Heart right ventricle (tissue), 16 donors: ENCODE results near the gene FNBP1. TPM values are rescaled to one million over a fixed set of nuclear protein-coding genes. Genes with fewer than 3 reads are reported as not detected.

Experiments used
- ATAC-seq, 8 donors: fragments of 200-7000 bp; cut with Tn5 transposase; one replicate each; pipeline ENCODE4 v1.9.1; 2020; ENCODE audit warnings: mild to moderate bottlenecking in 8 of 8, moderate library complexity in 8 of 8, moderate number of reproducible peaks in 1 of 8
- DNase-seq, 2 donors: peaks; one replicate each; pipeline ENCODE4 v3.0.0-alpha.2; 2020
- H3K27ac ChIP-seq, 10 donors: fragments of 200-600 bp; sonication (generic) in 2 of 10; one replicate each; pipeline versions ENCODE4 v1.5.0 to v1.8.0; 2020 to 2022; ENCODE audit warnings: mild to moderate bottlenecking in 3 of 10
- H3K27me3 ChIP-seq, 7 donors: fragments of 200-600 bp; one replicate each; pipeline ENCODE4 v1.8.0; 2021 to 2022; ENCODE audit warnings: mild to moderate bottlenecking in 2 of 7
- H3K36me3 ChIP-seq, 9 donors: fragments of 200-600 bp; sonication (generic) in 1 of 9; one replicate each; pipeline versions ENCODE4 v1.5.0 to v1.8.0; 2020 to 2022; ENCODE audit warnings: mild to moderate bottlenecking in 2 of 9
- H3K4me1 ChIP-seq, 9 donors: fragments of 200-600 bp; sonication (generic) in 1 of 9; one replicate each; pipeline versions ENCODE4 v1.5.0 to v1.8.0; 2020 to 2022; ENCODE audit warnings: mild to moderate bottlenecking in 4 of 9
- H3K4me3 ChIP-seq, 10 donors: fragments of 200-600 bp; sonication (generic) in 2 of 10; one replicate each; pipeline versions ENCODE4 v1.5.0 to v1.8.0; 2020 to 2022; ENCODE audit warnings: mild to moderate bottlenecking in 7 of 10, moderate library complexity in 2 of 10
- H3K9me3 ChIP-seq, 11 donors: fragments of 200-600 bp in 10 of 11; sonication (generic) in 2 of 11; one replicate each; pipeline versions ENCODE4 v1.5.0 to v1.8.0; 2013 to 2022; ENCODE audit warnings: mild to moderate bottlenecking in 2 of 11, control low read depth in 1 of 11, moderate library complexity in 1 of 11
- CTCF ChIP-seq, 9 donors: fragments of 200-600 bp; sonication (generic) in 2 of 9; IDR thresholded peaks; one replicate each; pipeline versions ENCODE4 v1.5.0 to v1.8.0; 2021 to 2022; ENCODE audit warnings: antibody characterized with exemption in 9 of 9, mild to moderate bottlenecking in 5 of 9, moderate library complexity in 1 of 9
- WGBS, 2 donors: extraction: QIAGEN DNeasy Blood & Tissue Kit; methylation state at CpG; one replicate each; pipeline ENCODE4 v1.1.7; 2013; ENCODE audit warnings: inconsistent platforms in 1 of 2; 5-methylcytosine and 5-hydroxymethylcytosine counted together
- intact Hi-C, 10 donors: fragments of 100-400 bp; cut with DNase I; formaldehyde crosslinking; loops; one replicate each; pipeline versions ENCODE4 v1.11.1 to v1.14.2; 2022
- polyA plus RNA-seq, 2 donors: library from polyadenylated mRNA; stranded (reverse); fragments of 200-250 nt; gene quantifications; one replicate each; pipeline ENCODE4 v1.2.3, GENCODE V29; 2013
- total RNA-seq, 10 donors: library from RNA; stranded (reverse); fragmentation: NEBNext Ultra II Directional in 3 of 10; extraction: Animal tissue kit (Norgen Biotek cat#: 25700) in 3 of 10; gene quantifications; one replicate each; pipeline versions ENCODE4 v1.2.1 to v1.2.4, GENCODE V29; 2021 to 2023
- donor health status: Arrhythmogenic right ventricular cardiomyopathy.
- donor health status: ischemic (EF 13 %, LVEDD 7.1; RV severe dilation, severe dysfunction).
- donor health status: healthy with polysubstance abuse.
- donor health status: DM: no; HTN: yes; CAD: no.
- donor health status: DM: no; HTN: no; CAD: no.
- donor health status: ischemic (EF 25% LVEDD 6.9; RV normal size, moderate dysfunction).
- donor health status: ischemic (EF 25% LVEDD 5.7; RV mildly dilated, moderate dysfunction).
- donor health status: healthy.
- donor health status: DM: yes; HTN: yes; CAD: no.
- donor health status: Ischemic cardiomyopathy.
- donor health status: ischemic (EF 35%, LVEDD 5.7; RV mildly dilated, moderate dysfunction).
- donor health status: nonischemic (EF 11% LVEDD 7.7; RV severe dilation, severe dysfunction).
- donor health status: DM: yes; HTN: yes; CAD: no.
- donor health status: PGD.
- donor health status: ischemic (EF 29% LVEDD 5.4; RV normal size, mild dysfunction).
- donor health status: nonischemic (EF 23%, LVEDD 6.1; RV moderate dilation, normal function).

FNBP1 gene
- total and polyA plus RNA-seq, 12 donors = 7.4 to 38.4 (median 22.2) TPM

- 83 to 86% methylated on average over 24 of the region's 24 CpGs for WGBS, 2 donors
- no peak for DNase-seq
- Histone ChIP-seq H3K27me3 (no peaks in the 10 kb centered on the region), H3K36me3 (peaks cover 0 to 58% (median 10%) of the 10 kb centered on the region in 9 donors), H3K4me1 (peaks cover 0 to 36% (median 0%) of the 10 kb centered on the region in 9 donors), H3K4me3 (no peak overlapping the region), H3K9me3 (no peaks in the 10 kb centered on the region), H3K27ac (peak overlapping the region in 1 of 10 donors; percentile 85)
- TF ChIP-seq CTCF (IDR thresholded peaks at IDR 0.05) = no peak
- peak in 4 of 8 donors; percentile 9 to 59 (median 35) for ATAC-seq
- intact Hi-C loops = no loop called here
Measured at GRCh38 chr9:129869585-129870501, 173.1 kb downstream of the FNBP1 start.

- no peak for TF ChIP-seq CTCF (IDR thresholded peaks at IDR 0.05)
- 90 to 93% methylated on average over 28 of the region's 28 CpGs for WGBS, 2 donors
- peaks cover 0 to 36% (median 0%) of the 10 kb centered on the region in 9 donors for H3K4me1 ChIP-seq
- peak in 7 of 8 donors; percentile 27 to 64 (median 35) for ATAC-seq
- no peak overlapping the region for H3K4me3 ChIP-seq
- intact Hi-C loops = no loop called here
- H3K27me3 ChIP-seq = no peaks in the 10 kb centered on the region
- DNase-seq = no peak
- peaks cover 0 to 57% (median 5%) of the 10 kb centered on the region in 9 donors for H3K36me3 ChIP-seq
- H3K9me3 ChIP-seq = no peaks in the 10 kb centered on the region
- peak overlapping the region in 1 of 10 donors; percentile 85 for H3K27ac ChIP-seq
Measured at GRCh38 chr9:129868872-129869486, 174.0 kb downstream of the FNBP1 start.

GRCh38 chr9:129868023-129868871 lies 174.7 kb downstream of the FNBP1 start:
- H3K4me3 ChIP-seq = no peak overlapping the region
- intact Hi-C loops = no loop called here
- DNase-seq (no peak), ATAC-seq (peak in 3 of 8 donors; percentile 4 to 42 (median 15))
- no peaks in the 10 kb centered on the region for H3K9me3 ChIP-seq
- H3K27me3 ChIP-seq = no peaks in the 10 kb centered on the region
- H3K27ac ChIP-seq = peak overlapping the region in 1 of 10 donors; percentile 85
- 88 to 89% methylated on average over 48 of the region's 48 CpGs for WGBS, 2 donors
- TF ChIP-seq CTCF (IDR thresholded peaks at IDR 0.05) = no peak
- H3K36me3 ChIP-seq = peaks cover 0 to 63% (median 9%) of the 10 kb centered on the region in 9 donors
- peaks cover 0 to 39% (median 0%) of the 10 kb centered on the region in 9 donors for H3K4me1 ChIP-seq
